Kidney epithelial cell (primary cell): Measurements from ENCODE around the gene C1orf50. TPM values are rescaled to one million over a fixed set of nuclear protein-coding genes. Genes with fewer than 3 reads are reported as not detected.
A peak's percentile ranks its signal among the peaks of the same experiment; 100 is the strongest.
"Not testable (repeated sequence)": the region's sequence is repeated elsewhere in the genome, so short reads cannot be mapped to it uniquely, and the experiment has no call there.

ENCODE experiments used
- DNase-seq: peaks from one replicate; pipeline ENCODE4 v3.0.0-alpha.2; 2010; ENCODE audit warnings: low read depth
- H3K27me3 ChIP-seq: 2 replicates; pipeline ENCODE4 v1.6.0; 2011; ENCODE audit warnings: low read length; ENCODE audit not compliant: control insufficient read depth, insufficient read depth
- H3K36me3 ChIP-seq: 2 replicates; pipeline ENCODE4 v1.5.1; 2011; ENCODE audit warnings: low read length; ENCODE audit not compliant: control insufficient read depth, insufficient read depth
- H3K4me3 ChIP-seq: 2 replicates; pipeline ENCODE4 v1.5.1; 2011; ENCODE audit warnings: low read depth, mild to moderate bottlenecking, control low read depth, low read length
- total RNA-seq: library from RNA; depleted of rRNA; stranded (reverse); fragments of >200 nt; gene quantifications from 2 replicates; pipeline ENCODE4 v1.2.3, GENCODE V29; 2015
- TF ChIP-seq, protein P1 (sequence below): IDR thresholded peaks from 2 replicates; pipeline ENCODE4 v1.5.1; 2011; ENCODE audit warnings: mild to moderate bottlenecking, moderate library complexity, low read length, control low read depth, inconsistent platforms; ENCODE audit not compliant: insufficient read depth, poor library complexity, severe bottlenecking

C1orf50 gene
- 2.9 and 4.6 TPM in 2 replicates for total RNA-seq

DNA sequence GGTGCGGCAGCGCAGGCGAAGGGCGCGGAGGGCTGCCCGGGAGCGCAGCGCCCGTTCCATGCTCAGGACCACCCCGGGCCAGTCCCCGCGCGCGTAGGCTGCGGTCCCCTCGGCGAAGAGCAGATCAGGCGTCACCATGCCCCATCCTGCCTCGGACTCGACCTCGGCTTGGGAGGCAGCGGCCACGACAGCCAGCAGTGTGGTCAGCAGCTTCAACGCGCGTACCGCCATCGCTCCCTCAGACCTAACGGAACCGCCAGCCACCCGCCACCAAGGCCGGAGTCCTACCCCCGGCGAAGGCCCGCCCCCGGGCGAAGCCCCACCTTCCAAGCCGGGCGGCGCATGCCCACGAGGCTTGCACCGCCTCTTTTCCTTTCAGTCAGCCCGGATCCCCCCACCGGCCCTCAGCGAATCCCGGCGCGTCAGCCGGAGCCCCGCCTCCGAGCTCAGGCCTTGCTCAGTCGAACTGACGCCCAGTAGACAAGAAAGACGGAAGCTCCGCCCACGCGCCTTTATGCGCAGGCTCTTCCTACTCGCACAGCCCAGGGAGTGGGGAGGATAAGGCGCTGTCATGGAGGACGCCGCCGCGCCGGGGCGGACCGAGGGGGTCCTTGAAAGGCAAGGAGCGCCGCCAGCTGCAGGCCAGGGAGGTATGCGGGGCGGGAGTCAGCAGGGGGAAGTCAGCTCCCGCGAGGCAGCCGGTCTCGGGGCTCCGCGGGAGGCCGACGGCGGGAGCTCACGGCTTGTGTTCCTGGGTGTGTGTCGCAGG is at the start of gene C1orf50, which contains the start of gene P3H1:
Gene C1orf50 (plus strand): TSS at position 509 of the 769 bp plus-strand sequence. CDS start 63 bp downstream, at position 572.
Gene P3H1 (minus strand): TSS at position 288 of the 769 bp plus-strand sequence. CDS start 57 bp downstream, at position 231.
- no peaks in the 10 kb centered on the region for H3K27me3 ChIP-seq
- no peaks in the 10 kb centered on the region for H3K36me3 ChIP-seq
- TF ChIP-seq, protein P1, sequence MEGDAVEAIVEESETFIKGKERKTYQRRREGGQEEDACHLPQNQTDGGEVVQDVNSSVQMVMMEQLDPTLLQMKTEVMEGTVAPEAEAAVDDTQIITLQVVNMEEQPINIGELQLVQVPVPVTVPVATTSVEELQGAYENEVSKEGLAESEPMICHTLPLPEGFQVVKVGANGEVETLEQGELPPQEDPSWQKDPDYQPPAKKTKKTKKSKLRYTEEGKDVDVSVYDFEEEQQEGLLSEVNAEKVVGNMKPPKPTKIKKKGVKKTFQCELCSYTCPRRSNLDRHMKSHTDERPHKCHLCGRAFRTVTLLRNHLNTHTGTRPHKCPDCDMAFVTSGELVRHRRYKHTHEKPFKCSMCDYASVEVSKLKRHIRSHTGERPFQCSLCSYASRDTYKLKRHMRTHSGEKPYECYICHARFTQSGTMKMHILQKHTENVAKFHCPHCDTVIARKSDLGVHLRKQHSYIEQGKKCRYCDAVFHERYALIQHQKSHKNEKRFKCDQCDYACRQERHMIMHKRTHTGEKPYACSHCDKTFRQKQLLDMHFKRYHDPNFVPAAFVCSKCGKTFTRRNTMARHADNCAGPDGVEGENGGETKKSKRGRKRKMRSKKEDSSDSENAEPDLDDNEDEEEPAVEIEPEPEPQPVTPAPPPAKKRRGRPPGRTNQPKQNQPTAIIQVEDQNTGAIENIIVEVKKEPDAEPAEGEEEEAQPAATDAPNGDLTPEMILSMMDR, result no peak
- H3K4me3 ChIP-seq, result peak within 1 kb of the TSS; percentile 96
- peak; percentile 96 for DNase-seq

DNA sequence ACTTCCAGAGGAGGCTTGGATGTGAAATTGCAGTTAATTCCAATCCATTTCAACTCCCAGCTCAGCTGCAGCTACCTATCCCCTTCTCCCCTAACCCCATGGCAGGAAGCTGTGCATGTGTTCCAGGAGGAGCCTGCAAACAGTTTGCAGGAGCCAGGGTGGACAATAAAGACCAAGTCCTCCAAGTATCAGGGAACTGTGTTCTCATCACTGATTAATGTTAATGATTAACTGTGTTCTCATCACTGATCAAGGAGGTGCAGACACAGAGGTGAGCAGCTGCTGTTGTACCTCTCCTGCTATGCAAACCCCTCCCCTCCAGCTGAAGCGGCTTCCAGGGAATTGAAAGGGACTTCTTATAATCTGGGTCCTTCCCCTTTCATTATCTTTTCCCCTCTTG is 46.2 kb upstream of the C1orf50 start:
- H3K4me3 ChIP-seq, result no peak overlapping the region
- no peaks in the 10 kb centered on the region for H3K27me3 ChIP-seq
- H3K36me3 ChIP-seq, result no peaks in the 10 kb centered on the region
- DNase-seq, result peak; percentile 21
- TF ChIP-seq, protein P1, result no peak

DNA sequence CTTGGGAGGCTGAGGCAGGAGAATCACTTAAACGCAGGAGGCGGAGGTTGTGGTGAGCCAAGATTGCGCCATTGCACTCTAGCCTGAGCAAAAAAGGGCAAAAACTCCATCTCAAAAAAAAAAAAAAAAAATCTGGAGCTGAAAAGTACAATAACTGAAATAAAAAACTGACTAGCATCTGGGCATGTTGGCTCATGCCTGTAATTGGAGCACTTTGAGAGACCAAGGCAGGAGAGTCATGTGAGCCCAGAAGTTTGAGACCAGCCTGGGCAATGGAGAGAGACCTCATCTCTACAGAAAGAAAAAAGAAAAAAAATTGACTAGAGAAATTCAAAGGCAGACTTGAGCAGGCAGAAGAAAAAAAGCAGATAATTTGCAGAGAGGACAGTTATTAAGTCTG is 45.1 kb upstream of the C1orf50 start:
- Histone ChIP-seq H3K36me3 (no peaks in the 10 kb centered on the region), H3K27me3 (no peaks in the 10 kb centered on the region), H3K4me3 (no peak overlapping the region)
- DNase-seq, result no peak
- TF ChIP-seq, protein P1, result no peak

DNA sequence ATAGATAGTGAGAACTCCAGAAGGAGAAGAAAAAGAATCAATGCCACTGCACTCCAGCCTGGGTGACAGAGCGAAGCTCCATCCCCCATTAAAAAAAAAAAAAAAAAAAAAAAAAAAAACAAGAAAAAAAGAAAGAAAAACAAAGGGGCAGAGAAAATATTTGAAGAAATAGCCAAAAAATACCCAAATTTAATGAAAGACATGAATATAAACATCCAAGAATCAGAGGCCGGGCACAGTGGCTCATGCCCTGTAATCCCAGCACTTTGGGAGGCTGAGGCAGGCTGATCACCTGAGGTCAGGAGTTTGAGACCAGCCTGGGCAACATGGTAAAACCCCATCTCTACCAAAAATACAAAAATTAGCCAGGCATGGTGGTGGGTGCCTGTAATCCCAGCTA is 44.6 kb upstream of the C1orf50 start:
- not testable (repeated sequence) for H3K36me3 ChIP-seq, H3K4me3 ChIP-seq

DNA sequence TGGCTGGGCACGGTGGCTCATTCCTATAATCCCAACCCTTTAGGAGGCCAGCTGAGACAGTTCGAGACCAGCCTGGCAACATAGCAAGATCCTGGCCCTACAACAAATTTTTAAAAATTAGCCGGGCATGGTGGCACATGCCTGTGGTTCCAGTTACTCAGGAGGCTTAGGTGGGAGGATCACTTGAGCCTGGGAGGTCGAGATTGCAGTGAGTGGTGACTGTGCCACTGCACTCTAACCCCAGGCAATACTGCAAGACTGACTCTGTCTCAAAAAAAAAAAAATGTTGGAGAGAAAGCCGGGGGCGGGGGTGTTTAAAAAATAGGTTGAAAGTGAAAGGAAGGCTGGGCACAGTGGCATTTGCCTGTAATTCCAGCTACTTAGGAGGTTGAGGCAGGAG is 43.5 kb upstream of the C1orf50 start:
- TF ChIP-seq, protein P1, result no peak
- Histone ChIP-seq H3K27me3 (no peaks in the 10 kb centered on the region), H3K4me3 (no peak overlapping the region), H3K36me3 (no peaks in the 10 kb centered on the region)
- DNase-seq, result no peak

More for the DNA sequence above, 44.6 kb upstream of the C1orf50 start:
- DNase-seq, H3K27me3 ChIP-seq: not testable (repeated sequence)

DNA sequence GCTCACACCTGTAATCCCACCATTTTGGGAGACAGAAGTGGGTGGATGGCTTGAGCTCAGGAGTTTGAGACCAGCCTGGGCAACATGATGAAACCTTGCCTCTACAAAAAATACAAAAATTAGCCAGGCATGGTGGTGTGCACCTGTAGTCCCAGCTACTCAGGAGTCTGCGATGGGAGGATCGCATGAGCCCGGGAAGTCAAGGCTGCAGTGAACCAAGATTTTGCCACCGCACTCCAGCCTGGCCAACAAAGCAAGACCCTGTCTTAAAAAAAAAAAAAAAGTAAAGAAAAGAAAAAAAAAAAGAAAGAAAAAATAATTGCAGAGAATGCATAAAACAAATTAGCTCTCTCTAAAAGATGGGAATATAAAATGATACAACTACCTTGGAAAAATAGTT is 41.2 kb upstream of the C1orf50 start:
- H3K36me3 ChIP-seq, H3K4me3 ChIP-seq, DNase-seq, H3K27me3 ChIP-seq: not testable (repeated sequence)

DNA sequence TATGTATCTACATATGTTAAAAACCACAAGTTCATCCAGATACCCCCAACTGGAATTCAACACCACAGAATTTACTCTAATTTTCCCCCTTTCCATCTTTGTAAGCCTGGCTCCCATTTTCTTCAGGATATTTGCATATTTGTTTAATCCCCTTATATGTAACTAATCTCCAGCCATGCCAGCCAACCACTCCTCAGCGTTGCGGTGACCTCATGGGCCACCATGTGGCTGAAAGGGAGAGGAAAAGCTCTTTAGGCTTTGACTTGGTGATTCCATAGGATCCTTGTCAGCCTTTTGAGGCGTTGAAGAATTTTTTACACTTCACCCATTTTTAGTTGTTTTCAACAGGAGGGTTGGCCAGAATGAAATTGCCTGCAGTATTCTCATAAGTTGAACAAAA is 37.0 kb upstream of the C1orf50 start:
- no peak for DNase-seq
- H3K4me3 ChIP-seq, result no peak overlapping the region
- H3K27me3 ChIP-seq, result no peaks in the 10 kb centered on the region
- H3K36me3 ChIP-seq, result no peaks in the 10 kb centered on the region
- TF ChIP-seq, protein P1, result no peak
